ENCODE measurements around the gene DFFA.
"Not testable (repeated sequence)": the region's sequence is repeated elsewhere in the genome, so short reads cannot be mapped to it uniquely, and the experiment has no call there.

Gene DFFA

GRCh38 chr1:10467078-10467477 is 5.3 kb downstream of the DFFA start:
- DNase-seq (ENCODE audit: low read depth in 1 of 2, low spot score in 1 of 2) = no peak

GRCh38 chr1:10459184-10459583 is 13.1 kb downstream of the DFFA start:
- no peak for DNase-seq (ENCODE audit: low read depth in 1 of 2, low spot score in 1 of 2)

- no peak for DNase-seq (ENCODE audit: low read depth in 1 of 2, low spot score in 1 of 2)
Observed at GRCh38 chr1:10457875-10458274, 14.5 kb downstream of the DFFA start.

GRCh38 chr1:10457462-10457861 is 14.9 kb downstream of the DFFA start:
- not testable (repeated sequence) for DNase-seq (ENCODE audit: low read depth in 1 of 2, low spot score in 1 of 2)

- no peak for DNase-seq (ENCODE audit: low read depth in 1 of 2, low spot score in 1 of 2)
Observed at GRCh38 chr1:10456661-10457060, 15.7 kb downstream of the DFFA start.

- DNase-seq (ENCODE audit: low read depth in 1 of 2, low spot score in 1 of 2) = no peak
Observed at GRCh38 chr1:10456048-10456447, 16.3 kb downstream of the DFFA start.

- DNase-seq (ENCODE audit: low read depth in 1 of 2, low spot score in 1 of 2) = no peak
Observed at GRCh38 chr1:10451287-10451686, 21.0 kb downstream of the DFFA start.

- DNase-seq (ENCODE audit: low read depth in 1 of 2, low spot score in 1 of 2) = no peak
Observed at GRCh38 chr1:10450836-10451235, 21.5 kb downstream of the DFFA start.

GRCh38 chr1:10450156-10450814 is 22.0 kb downstream of the DFFA start:
- no peak for DNase-seq (ENCODE audit: low read depth in 1 of 2, low spot score in 1 of 2)

- no peak for DNase-seq (ENCODE audit: low read depth in 1 of 2, low spot score in 1 of 2)
Observed at GRCh38 chr1:10449751-10450150, 22.6 kb downstream of the DFFA start, which contains the start of gene CORT. TSS of gene CORT (plus strand) at chr1:10450031. CDS start at chr1:10450224, 193 bp downstream.

GRCh38 chr1:10446790-10447422 is 25.4 kb downstream of the DFFA start:
- DNase-seq (ENCODE audit: low read depth in 1 of 2, low spot score in 1 of 2) = no peak

GRCh38 chr1:10444795-10445397 is 27.4 kb downstream of the DFFA start:
- DNase-seq (ENCODE audit: low read depth in 1 of 2, low spot score in 1 of 2) = no peak

- no peak for DNase-seq (ENCODE audit: low read depth in 1 of 2, low spot score in 1 of 2)
Observed at GRCh38 chr1:10444248-10444647, 28.1 kb downstream of the DFFA start.

GRCh38 chr1:10440794-10441193 is 31.5 kb downstream of the DFFA start:
- no peak for DNase-seq (ENCODE audit: low read depth in 1 of 2, low spot score in 1 of 2)

GRCh38 chr1:10440305-10440704 is 32.0 kb downstream of the DFFA start:
- DNase-seq (ENCODE audit: low read depth in 1 of 2, low spot score in 1 of 2) = no peak

- DNase-seq (ENCODE audit: low read depth in 1 of 2, low spot score in 1 of 2) = no peak
Observed at GRCh38 chr1:10438677-10439163, 33.6 kb downstream of the DFFA start.

GRCh38 chr1:10437052-10437451 is 35.3 kb downstream of the DFFA start:
- DNase-seq (ENCODE audit: low read depth in 1 of 2, low spot score in 1 of 2) = no peak

- no peak for DNase-seq (ENCODE audit: low read depth in 1 of 2, low spot score in 1 of 2)
Observed at GRCh38 chr1:10434590-10434989, 37.7 kb downstream of the DFFA start.

GRCh38 chr1:10433790-10434189 is 38.5 kb downstream of the DFFA start:
- DNase-seq (ENCODE audit: low read depth in 1 of 2, low spot score in 1 of 2) = no peak

GRCh38 chr1:10432910-10433700 is 39.2 kb downstream of the DFFA start:
- no peak for DNase-seq (ENCODE audit: low read depth in 1 of 2, low spot score in 1 of 2)

- no peak for DNase-seq (ENCODE audit: low read depth in 1 of 2, low spot score in 1 of 2)
Observed at GRCh38 chr1:10431070-10431730, 41.1 kb downstream of the DFFA start.

All from activated CD4-positive, alpha-beta T cell treated with anti-CD3 and anti-CD28 coated beads, Interleukin-2, amount 50 U/mL, for 24 hours (primary cell).